Measurements from ENCODE around the gene RBMS1. TPM values are rescaled to one million over a fixed set of nuclear protein-coding genes. Genes with fewer than 3 reads are reported as not detected.
"Not testable (repeated sequence)": the region's sequence is repeated elsewhere in the genome, so short reads cannot be mapped to it uniquely, and the experiment has no call there.

The RBMS1 gene
- total RNA-seq, 1 experiment from 2014 or later, result 49.9 TPM

GRCh38 chr2:160502478-160502877 lies 8.9 kb upstream of the RBMS1 start:
- no peak for DNase-seq (ENCODE audit: low read depth)

GRCh38 chr2:160501370-160501769 lies 7.8 kb upstream of the RBMS1 start:
- no peak for DNase-seq (ENCODE audit: low read depth)

DNA sequence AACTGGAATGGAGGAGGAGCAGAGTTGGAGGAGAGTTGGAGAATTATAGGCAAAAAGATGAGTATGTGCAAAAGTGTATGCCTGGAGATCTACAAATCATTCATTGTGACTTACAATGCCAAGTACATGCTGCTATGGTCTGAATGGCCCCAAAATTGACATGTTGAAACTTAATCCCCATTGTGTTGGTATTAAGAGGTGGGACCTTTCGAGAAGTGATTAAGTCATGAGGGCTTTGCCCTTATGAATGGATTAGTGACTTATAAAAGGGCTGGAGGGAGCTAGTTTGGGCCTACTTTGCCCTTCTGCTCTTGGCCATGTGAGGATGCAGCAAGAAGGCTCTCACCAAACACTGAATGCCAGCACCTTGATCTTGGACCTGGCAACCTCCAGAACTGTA lies 6.3 kb upstream of the RBMS1 start:
- no peak for DNase-seq (ENCODE audit: low read depth)

- no peak for DNase-seq (ENCODE audit: low read depth)
Measured at GRCh38 chr2:160498137-160498536, 4.5 kb upstream of the RBMS1 start.

GRCh38 chr2:160494201-160494644 lies 616 bp upstream of the RBMS1 start:
- peak; percentile 13 for DNase-seq (ENCODE audit: low read depth)

GRCh38 chr2:160492401-160493226 lies 993 bp downstream of the RBMS1 start:
- DNase-seq (ENCODE audit: low read depth), result peak; percentile 80

- peak; percentile 73 for DNase-seq (ENCODE audit: low read depth)
Measured at GRCh38 chr2:160491911-160492371, 1.7 kb downstream of the RBMS1 start.

GRCh38 chr2:160490733-160491685 lies 2.6 kb downstream of the RBMS1 start:
- no peak for DNase-seq (ENCODE audit: low read depth)

- DNase-seq (ENCODE audit: low read depth), result no peak
Measured at GRCh38 chr2:160489111-160489510, 4.5 kb downstream of the RBMS1 start.

DNA sequence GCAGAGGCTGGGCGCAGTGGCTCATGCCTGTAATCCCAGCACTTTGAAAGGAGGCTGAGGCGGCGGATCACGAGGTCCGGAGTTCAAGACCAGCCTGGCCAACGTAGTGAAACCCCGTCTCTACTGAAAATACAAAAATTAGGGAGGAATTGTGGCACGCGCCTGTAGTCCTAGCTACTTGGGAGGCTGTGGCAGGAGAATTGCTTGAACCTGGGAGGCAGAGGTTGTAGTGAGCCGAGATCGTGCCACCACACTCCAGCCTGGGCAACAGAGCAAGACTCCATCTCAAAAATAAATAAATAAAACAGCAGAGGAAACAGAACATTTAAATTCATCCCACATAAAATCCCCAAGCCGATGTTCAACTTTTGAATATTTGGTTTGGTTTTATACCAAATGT lies 5.3 kb downstream of the RBMS1 start:
- DNase-seq (ENCODE audit: low read depth), result not testable (repeated sequence)

GRCh38 chr2:160486341-160486740 lies 7.3 kb downstream of the RBMS1 start:
- no peak for DNase-seq (ENCODE audit: low read depth)

DNA sequence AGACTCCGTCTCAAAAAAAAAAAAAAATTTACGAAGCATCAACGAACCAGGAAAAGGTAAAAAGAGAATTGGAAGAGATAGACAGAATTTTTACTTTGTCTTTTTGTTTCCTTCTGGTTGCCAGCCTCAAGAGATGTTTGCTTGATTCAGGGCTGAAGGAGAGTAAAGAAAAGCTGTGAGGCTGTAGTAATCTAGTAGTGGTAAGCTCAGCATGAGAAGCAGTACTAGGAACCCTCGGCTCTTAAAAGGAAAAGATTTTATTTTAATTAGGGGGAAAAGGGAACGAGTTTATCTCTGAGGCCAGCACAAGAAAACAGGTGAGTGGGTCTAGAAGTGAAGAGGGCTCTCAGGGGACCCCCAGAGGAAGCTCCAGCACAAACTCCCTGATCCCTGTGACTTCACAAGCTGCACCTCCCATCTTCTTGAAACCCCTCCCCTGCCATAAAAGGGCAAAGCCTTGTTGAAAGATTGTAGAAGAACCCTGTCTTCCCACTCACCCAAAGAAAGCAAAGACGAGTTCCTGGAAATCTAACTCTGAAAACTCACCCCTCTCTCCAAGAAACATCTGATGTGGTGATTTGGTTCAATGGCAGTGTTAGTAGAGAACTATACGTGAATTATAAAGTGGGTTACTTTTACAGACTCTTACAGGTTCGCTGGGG lies 8.6 kb downstream of the RBMS1 start:
- no peak for DNase-seq (ENCODE audit: low read depth)

DNA sequence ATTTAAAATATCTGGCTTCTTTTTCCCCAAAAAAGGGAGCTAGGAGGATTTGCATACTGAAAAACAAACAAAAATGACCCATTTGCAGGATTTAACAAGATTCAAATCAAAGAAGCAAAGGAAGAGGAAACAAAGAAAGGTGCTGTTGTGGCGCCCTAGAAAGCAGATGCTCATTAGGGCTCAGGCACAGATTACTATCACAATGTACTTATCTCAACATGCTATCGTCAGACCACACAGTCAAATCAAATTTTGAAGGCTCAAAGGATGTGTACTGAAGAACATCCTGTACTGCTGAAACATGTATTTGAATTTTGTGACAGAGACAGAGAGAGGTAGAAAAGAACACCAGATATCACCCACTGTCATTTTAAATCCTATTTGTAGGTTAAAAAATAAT lies 10.9 kb downstream of the RBMS1 start:
- DNase-seq (ENCODE audit: low read depth), result no peak

- DNase-seq (ENCODE audit: low read depth), result no peak
Measured at GRCh38 chr2:160479269-160479668, 14.3 kb downstream of the RBMS1 start.

DNA sequence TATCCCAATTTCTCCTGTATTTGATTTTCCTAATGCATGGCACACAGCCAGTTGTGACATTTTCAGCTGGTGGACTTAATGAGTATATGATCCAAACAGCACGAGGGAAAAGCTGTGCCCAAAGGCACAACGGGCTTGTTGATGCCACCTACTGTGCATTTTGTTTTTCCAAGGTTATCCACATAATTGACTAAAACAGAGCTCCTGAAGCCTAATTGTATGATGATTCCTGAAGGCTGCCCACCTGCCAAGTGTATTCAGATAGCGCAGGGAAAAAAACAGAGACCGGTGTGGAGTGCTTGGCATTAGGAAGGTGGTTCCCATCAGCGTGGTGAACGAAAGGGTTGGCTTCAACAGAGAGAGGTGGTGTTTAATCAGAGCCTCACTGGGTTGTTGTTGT lies 14.9 kb downstream of the RBMS1 start:
- DNase-seq (ENCODE audit: low read depth), result no peak

GRCh38 chr2:160477032-160477431 lies 16.6 kb downstream of the RBMS1 start:
- no peak for DNase-seq (ENCODE audit: low read depth)

DNA sequence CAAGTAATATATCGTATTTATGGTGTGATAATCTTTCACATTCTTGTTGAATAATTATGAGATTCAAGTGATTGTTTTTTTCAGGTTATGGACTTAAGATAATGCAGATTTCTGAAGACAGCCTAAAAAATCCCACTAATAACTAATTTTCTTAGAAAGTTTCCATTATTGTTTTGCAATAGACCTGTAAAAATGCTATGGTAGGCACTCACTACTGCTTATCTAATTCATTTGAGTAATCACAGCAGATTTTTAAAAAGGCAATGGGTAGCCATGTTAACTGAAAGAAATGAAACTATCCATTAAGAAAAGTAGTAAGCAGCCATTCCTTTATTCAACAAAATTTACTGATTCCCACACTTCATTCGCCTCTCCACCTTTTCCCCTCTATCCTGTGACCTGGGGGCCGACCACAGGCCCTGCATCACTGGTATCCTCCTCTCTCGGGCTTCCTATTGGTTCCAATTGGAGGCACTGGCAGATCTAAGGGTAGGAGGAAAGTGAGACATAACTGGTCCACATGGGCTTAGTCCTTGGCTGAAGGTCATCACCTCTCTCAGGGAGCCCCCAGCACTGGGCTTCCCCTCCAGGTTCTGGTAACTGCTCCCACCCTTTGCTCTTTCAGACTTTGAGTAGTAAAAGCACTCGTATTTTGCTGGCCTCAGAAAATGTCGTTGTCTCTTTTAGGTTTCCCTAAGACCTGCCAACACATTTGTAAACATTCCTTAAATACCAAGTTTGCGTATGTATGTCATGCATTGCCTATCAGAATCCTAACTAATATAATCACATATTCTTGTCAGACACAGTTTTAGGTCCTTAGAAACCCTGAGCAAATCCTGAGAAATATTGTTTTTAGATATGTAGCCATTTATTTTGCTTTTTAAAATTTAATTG lies 18.5 kb downstream of the RBMS1 start:
- DNase-seq (ENCODE audit: low read depth), result no peak

- no peak for DNase-seq (ENCODE audit: low read depth)
Measured at GRCh38 chr2:160474319-160474645, 19.3 kb downstream of the RBMS1 start.

DNA sequence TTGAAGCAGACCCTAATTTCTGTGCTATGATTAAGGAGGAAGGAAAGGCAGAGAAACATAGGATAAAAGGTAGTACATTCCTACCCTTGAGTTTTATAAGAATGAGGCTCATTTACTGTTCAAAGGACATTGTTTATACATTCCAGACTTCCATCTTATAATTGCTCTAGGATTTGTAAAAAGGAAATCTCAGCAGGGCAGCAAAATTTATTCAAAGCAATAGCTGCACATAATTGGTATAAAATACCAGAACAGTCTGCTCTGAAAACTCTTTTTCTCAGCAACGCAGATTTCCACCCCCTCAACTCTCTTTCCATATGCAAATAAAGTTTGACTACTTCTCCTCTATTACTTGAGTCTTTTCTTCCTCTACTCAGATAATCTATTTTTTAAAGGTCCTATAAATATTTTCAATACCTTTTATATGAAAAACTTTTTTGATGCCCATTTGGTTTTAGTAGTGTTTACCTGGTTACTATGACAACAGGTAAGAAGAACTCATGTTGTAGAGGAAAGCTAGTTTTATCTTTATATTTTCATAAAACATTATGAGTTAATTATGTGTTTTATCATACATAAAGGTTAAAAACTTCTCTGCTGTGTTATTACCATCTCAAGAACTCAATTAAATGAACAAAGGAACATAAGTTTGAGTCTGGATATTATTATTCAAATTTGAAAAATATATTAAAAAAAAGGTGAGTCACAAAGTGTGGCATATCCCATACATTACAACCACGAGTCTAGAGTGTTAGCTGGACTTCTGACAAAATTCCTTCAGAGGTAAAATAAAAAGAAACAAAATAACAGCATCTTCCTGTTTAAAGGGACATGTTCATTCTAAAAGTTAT lies 19.9 kb downstream of the RBMS1 start:
- DNase-seq (ENCODE audit: low read depth), result no peak

GRCh38 chr2:160472839-160473251 lies 20.8 kb downstream of the RBMS1 start:
- no peak for DNase-seq (ENCODE audit: low read depth)
